ENCODE measurements around the gene DBI. TPM values are rescaled to one million over a fixed set of nuclear protein-coding genes. Genes with fewer than 3 reads are reported as not detected.

DBI gene
- total and polyA plus RNA-seq, 2 of the 13 experiments (the other 11 are each of a cell fraction or from before 2014, with no cell fraction given) = 330 to 659 TPM

GRCh38 chr2:119407430-119408220, 40.8 kb downstream of the DBI start (continued):
- peak; percentile 17; the same call in 1 of the 2 replicates for TF ChIP-seq FOXA3 (CRISPR knock-in tag; IDR thresholded peaks at IDR 0.05)
- peak; percentile 35; the same call in 1 of the 2 replicates for TF ChIP-seq MEIS1 (CRISPR knock-in tag; IDR thresholded peaks at IDR 0.05; ENCODE audit: borderline replicate concordance)
- no peak for TF ChIP-seq GFI1 (CRISPR knock-in tag; IDR thresholded peaks at IDR 0.05; ENCODE audit: borderline replicate concordance)
- TF ChIP-seq RBM39 (IDR thresholded peaks at IDR 0.05; ENCODE audit: low read depth, low read length, poor library complexity, severe bottlenecking) = no peak
- no peak for TF ChIP-seq NFATC3 (CRISPR knock-in tag; IDR thresholded peaks at IDR 0.05)
- no peak for TF ChIP-seq TRIM22 (IDR thresholded peaks at IDR 0.05)
- 0 out of 2 replicates have a peak, but pooled peaks have one; percentile 39 for TF ChIP-seq ZNF598 (CRISPR knock-in tag; IDR thresholded peaks at IDR 0.05; ENCODE audit: borderline replicate concordance)
- TF ChIP-seq CSRNP2 (CRISPR knock-in tag; conservative IDR thresholded peaks at IDR 0.05; ENCODE audit: low read depth) = no peak
- peak; percentile 32 for TF ChIP-seq SKI (IDR thresholded peaks at IDR 0.05; ENCODE audit: partially characterized antibody)
- no peak for TF ChIP-seq RFX3 (CRISPR knock-in tag; IDR thresholded peaks at IDR 0.05)
- TF ChIP-seq CBFB (CRISPR knock-in tag; IDR thresholded peaks at IDR 0.05) = 0 out of 2 replicates have a peak, but pooled peaks have one; percentile 20
- no peak for TF ChIP-seq AKAP8 (CRISPR knock-in tag; IDR thresholded peaks at IDR 0.05)
- TF ChIP-seq NCOA2 (CRISPR knock-in tag; IDR thresholded peaks at IDR 0.05) = no peak
- no peak for TF ChIP-seq NAIF1 (CRISPR knock-in tag; IDR thresholded peaks at IDR 0.05; ENCODE audit: borderline replicate concordance)
- TF ChIP-seq PATZ1 (CRISPR knock-in tag; IDR thresholded peaks at IDR 0.05) = peak; percentile 56; the same call in 1 of the 2 replicates
- no peak for TF ChIP-seq ZBTB3 (CRISPR knock-in tag; IDR thresholded peaks at IDR 0.05; ENCODE audit: borderline replicate concordance, low read depth)
- TF ChIP-seq PAXIP1 (CRISPR knock-in tag; conservative IDR thresholded peaks at IDR 0.05) = no peak
- no peak for TF ChIP-seq SOX6 (IDR thresholded peaks at IDR 0.05)
- TF ChIP-seq SOX6 (CRISPR knock-in tag; IDR thresholded peaks at IDR 0.05) = peak; percentile 30; the same call in 1 of the 2 replicates

Measured in HepG2 (cell line).